Central memory CD4-positive, alpha-beta T cell (primary cell): ENCODE results near the gene IL18R1.

Experiments
- DNase-seq: peaks from one replicate; pipeline ENCODE4 v3.0.0; 2022

IL18R1 gene

DNA sequence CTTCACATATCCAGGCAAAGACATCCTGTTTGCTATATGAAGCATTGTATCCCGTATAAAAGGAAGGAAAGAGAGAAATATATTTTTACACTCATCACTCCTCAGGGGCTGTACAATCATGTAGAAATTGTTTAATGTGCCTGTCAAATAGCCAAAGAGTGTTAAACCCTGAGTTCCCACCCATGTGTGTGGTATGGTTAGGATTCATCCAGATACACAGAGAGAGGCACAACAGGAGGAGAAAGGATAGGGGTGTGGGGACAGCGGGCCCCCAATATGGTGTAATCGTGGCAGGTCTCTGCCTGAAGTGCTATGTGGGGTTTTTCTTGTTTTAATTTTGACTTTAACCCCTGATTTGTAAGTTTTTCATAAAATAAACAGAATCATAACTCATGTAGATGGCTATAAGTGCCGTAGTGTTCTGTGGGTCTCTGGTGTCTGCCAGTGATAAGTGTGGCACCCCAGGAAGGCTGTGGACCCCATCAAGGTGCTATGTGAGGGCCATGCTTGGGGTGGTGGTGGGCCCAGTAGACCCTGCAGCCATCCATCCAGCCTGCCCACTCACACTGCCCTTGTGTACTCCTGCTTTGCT is 10.2 kb upstream of the IL18R1 start:
- no peak for DNase-seq

DNA sequence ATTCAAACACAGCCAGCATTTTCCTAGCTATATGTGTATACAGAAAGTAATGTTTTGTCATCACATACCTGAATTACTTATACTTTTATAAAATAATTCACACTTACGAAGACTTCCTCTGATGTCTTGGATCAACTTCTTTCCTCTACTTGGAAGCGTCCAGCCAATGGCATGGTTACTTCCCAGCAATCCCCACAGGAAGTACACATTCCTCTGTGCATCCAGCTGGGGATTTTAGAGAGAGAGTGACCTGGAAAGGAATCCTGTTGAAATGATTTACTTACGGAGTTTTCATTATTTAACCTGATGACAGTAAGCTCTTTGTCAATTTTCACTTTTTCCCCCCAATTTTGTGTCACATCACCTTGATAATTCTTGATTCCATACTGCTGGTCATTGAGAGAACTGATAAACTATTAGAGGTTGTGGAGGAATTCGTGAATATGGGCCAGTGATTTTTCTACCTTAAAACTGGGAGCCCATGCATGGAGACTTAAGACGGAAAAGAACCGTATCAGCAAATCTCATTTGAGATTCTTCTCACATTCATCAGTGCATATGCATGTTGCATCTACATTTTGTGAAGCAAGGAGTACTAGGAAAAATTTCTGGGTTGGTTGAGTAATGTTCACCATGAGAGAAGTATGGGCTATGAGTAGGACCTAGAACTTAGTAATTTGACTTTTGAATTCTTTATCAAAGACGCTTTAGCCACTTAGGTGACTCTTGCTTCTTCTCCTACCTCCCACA is 9.0 kb upstream of the IL18R1 start:
- no peak for DNase-seq

DNA sequence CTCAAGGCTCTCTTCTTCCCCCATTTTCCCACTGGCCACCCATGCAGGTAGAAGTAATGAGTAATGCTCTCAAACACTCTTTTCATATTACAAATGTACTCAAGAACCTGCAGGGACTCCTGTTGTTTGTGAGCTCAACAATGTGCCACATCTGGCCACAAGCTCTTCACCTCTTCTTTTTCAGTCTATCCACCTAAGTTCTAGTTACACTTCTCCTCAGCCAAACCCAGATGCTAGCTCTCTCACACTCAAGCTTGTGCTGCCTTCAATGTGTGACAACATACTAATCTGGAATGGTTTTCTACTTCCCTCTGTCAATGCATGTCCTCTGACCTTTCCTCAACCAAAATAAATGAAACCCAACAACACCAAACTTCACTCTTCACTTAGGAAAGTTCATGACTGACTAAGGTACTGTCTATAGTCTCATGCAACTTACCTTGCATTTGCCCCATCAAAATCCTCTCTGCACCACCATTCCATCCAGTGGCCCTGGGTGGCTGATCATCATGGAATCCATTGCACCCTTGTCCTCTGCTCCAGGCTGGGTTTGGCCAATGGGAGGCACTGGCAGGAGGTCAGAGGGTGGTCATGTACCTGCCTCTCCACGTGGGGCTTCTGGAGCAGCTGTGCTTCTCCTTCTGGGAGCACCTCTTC is 5.3 kb upstream of the IL18R1 start:
- DNase-seq, result no peak

DNA sequence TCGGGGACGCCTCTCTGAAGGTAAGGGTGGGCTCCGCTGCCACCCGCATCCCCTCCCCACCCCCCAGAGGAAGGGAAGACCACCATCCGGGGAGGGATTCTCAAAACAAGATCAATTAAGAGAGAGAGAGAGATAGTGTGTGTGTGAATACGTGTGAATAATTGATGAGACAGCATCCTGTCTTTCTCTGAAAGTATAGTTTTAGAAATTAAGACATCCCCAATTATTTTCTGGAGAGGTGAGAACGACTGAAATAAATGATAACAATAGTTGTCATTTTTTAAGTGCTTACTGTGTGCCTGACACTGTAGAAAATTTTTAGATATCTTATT is 751 bp downstream of the IL18R1 start:
- no peak for DNase-seq

DNA sequence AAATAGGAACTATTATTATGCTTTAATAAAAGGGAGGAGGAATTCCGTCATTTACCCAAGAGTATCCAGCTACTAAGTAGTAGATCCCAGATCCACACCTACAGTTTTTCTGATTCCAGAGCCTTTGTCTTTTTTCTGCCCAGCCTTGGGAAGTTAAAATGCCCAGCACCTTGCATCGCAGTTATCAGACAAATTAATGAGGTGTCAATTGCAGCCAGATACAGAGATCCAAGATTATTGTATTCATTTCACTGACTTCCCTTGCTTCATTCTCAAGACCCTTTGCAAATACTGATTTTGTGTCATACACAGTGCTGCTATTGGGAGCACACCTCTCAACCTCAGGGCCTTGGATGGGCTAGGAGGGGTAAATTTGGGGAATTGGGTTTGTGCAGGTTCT is 1.1 kb downstream of the IL18R1 start:
- DNase-seq, result no peak

DNA sequence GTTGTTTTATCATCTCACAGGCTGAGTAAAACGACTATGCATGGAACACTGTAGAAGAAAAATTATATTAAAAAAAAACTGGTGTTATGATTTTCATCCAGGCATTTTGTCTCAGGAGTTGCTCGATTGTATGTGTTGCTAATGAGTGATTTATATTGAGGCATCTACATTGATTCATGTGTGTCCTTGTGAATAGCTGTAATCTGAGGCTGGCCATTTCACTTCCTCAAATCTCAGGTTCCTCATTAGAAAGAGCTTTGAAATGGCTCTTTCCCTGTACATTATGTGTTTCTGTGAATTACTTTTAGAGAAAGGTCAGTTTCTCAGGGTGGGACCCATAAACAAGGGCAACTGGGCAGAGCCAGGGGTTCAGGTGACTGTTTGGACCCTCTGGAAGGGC is 2.3 kb downstream of the IL18R1 start:
- DNase-seq, result no peak

DNA sequence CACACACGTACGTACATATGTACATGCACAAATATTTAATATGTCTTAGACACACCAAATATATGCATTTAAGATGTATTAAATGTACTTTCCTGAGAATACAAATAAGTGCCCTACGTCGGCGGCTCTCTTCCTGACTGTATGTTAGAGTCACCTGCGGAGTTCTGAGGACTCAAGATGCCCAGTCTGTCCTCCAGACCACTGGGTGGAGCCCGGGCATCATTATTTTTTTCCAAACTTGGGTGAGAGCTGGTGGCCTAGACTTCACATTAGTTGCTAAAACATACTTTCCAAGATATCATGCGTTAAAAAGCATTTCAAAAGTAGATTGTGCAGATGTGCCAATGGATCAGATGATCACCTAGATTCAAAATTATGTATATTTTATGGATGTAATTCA is 2.9 kb downstream of the IL18R1 start:
- DNase-seq, result no peak

DNA sequence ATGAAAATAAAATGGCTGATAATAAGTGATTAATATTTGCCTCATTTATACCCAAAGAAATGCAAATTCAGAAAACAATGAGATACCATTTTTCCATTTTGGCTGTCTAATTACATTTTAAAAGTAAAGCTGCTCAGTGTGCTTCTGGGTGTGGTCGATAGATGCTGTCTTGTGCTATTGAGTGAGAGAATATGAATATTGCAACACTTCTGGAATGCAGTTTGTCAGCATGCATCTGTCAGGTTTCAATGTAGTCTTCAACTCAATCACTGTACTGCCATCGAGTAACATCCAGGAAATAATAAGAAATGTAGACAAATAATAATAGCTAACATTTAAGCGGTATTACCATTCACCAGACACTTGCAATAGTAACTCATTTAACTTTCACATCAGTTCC is 3.9 kb downstream of the IL18R1 start:
- DNase-seq, result no peak

DNA sequence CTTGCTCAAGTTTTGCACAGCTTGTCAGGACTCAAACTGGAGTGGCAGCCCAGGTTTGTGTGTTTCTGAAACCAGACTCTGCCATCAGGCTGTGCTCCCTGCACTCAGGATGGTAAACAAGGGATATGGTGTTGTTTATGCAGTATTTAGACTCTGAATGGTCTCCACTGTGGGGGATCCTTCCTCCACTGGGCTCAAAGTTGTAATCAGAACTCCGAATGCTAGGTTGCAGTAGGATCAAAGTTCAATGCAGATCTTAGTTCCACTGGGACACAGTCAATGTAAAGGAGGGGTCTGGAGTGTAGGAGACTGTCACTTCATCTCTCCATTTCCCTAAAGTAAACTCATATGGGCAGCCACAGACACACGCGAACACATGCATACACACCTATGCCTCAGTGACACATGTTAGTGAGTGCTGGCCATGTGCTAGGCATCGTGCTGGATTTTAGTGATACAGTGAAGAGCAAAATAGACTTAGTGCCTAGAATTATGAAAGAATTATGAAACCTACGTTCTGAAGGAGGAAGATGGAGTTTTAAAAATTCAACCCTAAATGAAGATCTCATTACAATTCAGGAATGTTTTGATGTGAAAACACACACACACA is 6.1 kb downstream of the IL18R1 start:
- no peak for DNase-seq

DNA sequence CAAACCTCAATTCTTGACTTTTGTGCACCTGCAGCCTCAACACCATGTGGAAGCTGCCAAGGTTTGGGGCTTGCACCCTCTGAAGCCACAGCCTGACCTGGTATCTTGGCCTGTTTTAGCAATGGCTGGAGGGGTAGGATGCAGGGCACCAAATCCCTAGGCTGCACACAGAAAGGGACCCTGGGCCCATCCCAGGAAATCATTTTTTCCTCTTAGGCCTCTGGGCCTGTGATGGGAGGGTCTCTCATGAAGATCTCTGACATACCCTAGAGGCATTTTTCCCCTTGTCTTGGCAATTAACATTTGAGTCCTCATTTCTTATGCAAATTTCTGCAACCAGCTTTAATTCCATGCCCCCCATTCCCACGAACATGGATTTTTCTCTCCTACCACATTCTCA is 10.2 kb downstream of the IL18R1 start:
- DNase-seq, result no peak

DNA sequence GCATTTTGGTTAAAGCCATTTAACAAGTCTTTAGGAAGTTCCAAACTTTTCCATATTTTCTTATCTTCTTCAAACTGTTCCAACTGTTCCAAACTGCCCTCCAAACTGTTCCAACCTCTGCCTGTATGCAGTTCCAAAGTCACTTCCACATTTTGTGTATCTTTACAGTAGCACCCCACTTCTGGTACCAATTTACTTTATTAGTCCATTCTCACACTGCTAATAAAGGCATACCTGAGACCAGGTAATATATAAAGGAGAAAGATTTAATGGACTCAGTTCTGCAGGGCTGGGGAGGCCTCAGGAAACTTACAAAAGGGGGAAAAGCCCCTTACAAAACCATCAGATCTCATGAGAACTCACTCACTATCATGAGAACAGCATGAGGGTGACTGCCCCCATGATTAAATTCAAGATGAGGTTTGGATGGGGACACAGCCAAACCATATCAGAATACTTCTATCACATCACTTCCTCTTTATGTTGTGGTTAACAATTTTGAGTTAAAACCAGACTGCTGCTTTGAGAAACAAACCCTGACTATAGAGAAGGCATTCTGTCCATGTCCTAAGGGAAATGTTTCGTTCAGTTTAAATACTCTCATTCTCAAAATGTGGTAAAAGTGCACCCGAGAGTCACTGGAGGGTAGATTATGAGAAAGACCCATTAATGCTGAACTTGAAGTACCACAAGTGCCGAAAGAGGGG is 11.0 kb downstream of the IL18R1 start:
- peak; percentile 48 for DNase-seq

DNA sequence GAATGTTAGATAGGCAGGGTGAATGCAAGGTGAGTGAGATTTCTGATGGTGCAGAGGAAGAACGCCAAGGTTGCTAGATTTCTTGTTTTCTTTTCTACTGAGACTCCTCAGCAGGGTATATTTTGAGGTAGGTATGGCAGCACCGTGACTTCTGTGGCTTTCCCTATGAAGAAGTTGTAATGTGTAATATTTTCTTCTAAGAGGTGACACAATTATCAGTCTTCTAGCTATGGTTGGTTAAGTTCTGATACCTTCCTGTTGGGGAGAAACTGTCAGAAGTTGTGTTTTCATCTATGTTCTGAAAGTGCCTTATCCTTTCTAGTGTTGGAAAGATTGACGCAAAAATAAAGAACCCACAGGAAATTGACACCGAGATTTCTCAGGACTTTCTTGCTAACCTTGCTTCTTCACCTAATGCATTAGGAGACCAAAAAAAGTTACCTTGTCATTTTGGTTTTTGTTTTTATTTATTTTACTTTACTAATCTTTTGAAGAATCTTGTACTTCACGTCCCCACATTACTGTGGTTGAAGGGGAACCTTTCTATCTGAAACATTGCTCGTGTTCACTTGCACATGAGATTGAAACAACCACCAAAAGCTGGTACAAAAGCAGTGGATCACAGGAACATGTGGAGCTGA is 11.9 kb downstream of the IL18R1 start:
- DNase-seq, result peak; percentile 81

DNA sequence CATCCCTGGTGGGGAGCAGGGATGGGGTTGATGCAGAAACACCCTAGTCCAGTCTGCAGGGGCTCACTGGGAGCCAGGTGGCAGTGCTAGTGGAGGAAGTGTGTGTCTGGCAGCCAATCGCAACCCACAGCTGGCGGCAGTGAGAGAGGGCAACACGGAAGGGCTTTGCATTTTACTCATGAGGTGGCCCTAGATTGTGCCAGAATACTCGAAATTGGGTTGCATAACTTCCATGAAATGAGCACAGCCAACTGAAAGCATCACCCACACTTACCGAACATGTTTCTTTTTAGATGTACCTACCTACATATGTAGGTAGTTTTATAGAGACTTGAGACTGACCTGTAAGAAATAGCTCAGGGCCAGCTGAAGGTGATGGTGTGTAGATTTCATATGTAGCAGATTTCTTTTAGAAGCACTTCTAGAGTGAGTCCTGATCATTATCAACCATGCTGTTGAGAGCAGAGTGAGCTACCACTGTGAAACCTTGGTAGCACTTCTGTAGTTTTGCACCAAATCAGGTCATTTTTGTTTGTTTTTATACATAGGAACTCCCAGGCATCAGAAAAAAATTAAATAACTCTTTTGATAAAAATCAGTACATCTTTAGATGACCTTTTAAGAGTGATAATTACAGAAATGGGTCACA is 13.0 kb downstream of the IL18R1 start:
- DNase-seq, result peak; percentile 10

DNA sequence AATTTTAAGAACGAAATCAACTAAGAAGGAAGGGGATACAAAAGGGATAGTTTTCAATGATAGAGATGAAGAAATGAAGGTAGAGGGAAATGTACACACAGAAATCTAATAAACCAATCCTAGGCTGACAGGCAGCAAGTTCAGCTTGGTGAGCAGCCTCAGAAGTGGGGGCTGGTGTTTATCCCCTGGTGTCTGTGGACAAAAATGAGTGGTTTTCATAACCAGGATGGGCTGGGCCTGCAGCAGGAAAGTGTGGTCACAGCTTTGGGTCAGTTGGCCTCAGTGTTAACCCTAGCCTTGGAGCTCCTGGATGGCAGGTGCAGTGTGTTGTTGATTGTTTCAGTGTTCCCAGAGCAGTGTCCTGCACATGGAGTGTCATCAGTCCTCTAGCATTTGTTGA is 14.3 kb downstream of the IL18R1 start:
- DNase-seq, result no peak

DNA sequence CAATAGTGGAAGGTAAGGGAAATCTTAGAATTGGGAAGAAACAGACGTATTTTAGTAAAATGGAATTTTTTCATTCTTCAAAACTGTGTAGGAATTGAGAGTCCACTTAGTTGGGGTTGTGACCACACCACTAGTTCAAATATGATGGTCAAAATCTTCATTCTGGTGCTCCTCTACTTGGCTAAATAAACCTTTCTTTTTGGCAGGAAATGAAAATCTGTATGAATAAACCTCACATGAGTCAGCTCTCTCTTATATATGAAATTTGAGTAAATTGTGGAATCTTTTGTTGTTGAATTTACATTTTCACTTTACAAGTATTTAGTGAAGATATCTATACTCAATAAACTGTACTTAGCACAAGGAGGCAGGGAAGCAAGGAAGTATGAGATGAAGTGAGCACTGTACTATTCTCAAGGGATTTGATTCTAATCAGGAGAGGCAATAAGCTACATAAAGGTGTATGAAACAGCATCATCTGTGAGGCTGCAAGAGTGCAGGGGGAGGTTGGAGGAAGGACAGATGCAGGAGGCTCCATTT is 20.5 kb downstream of the IL18R1 start:
- no peak for DNase-seq

DNA sequence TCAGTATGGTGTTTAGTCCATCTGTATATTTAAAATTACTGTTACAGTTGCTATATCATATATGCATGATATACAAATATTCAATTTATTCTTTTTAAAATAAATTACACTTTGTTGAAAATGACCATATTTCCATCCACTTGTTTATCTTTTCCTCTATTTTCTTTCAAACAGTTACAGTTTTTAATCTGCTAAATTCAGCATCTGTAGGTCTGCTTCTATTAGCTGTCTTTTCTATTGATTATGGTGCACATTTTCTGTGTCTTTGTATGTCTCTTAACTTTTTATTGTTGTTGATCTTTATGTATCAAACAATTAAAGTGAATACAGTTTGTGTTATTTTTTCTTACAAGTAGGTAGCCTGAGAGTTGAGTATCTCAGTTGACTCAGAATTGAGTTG is 28.1 kb downstream of the IL18R1 start:
- DNase-seq, result no peak

DNA sequence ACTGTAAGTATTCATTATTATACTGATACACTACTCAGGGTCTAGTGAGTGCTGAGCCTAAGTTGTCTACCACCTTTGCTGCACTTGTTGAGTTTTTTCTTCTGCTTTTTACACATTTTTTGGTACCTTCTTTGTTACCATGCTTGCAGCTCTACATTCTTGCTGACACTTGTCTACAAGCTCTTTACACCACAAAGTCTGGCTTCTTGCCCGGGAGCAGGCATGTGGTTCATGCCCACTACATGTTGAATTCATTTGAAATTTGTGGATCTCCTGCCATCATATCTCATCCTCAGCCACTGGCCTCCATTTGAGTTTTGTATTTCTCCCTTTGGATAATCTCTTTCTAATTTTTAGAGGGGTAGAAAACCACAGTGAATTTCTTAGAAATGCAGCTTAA is 29.9 kb downstream of the IL18R1 start:
- DNase-seq, result no peak

DNA sequence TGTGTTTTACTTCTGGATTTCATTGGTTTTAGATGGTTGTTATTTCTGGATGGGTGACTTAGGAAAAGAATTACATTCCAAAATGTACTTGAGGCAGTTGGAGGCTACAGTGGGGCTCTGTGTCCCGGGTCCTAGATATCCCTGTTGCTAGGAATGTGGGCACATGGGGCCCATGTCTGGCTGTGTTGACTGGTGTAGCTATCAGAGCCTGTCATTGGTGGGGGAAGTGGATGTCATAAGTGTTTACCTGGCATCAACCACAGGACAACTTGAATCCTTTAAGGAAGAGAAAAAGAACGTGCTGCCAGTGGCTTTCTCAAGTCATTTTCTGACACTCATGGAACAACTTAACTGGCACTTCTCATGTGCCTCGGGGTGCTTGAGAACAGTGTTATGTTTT is 30.4 kb downstream of the IL18R1 start:
- DNase-seq, result no peak

DNA sequence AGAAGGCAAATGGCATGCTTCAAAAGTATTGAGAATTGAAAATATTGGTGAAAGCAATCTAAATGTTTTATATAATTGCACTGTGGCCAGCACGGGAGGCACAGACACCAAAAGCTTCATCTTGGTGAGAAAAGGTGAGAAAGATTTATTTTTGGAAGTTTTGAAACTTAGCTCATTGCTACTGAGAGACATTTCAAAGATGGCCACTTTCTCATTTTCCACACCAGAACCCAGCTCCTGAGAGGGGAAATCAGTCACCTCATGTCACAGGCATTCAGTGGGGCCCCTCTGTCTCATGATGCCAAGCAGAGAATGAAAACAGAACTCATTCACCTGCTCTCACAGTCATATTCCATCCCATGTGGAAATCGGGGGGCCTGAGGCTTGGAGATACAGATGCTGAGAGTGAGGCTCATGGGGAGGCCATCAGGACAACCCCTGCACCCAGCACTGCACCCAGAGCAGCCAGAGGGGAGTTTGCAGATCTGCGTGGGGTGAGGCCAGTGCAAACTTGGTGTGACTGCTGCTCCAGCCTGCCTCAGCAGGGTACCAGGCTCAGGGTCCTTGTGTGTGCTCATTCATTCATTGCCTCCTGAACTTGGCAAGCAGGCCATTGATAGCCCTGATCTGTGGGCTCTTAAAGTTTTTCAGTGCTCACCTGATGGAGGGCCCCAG is 31.4 kb downstream of the IL18R1 start:
- DNase-seq, result no peak

DNA sequence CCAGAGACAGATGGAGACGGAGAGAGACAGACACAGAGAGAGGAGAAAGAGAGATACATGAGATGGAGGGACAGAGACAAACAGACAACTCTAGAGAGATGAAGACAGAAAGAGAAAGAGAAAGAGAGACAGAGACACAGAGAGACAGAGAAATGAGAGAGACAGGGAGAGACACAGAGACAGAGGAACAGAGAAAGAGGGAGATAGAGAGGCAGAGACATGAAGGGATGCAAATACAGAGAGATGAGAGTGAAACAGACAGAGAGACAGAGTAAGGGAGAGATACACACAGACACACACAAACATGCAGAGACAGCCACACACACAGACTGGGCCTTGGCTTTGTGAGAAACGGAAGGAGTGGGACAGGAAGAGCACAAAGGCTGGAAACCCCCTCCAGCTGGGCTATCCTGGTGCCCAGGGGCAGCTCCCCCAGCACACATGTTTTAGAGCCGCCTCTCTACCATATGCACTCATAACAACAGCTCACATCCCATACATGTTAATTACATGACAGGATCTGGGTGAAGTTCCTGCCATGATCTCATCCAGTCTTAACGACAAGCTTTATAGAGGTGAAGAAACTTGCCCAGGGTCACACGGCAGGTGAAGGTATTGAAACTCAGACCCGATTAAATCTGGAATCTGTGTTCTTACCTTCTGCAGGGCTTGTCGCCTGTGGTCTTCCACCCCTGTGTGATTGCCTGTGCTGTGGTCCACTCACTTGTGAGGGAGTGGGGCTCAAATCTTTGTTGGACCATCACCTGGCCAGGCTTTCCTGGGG is 32.4 kb downstream of the IL18R1 start:
- no peak for DNase-seq

DNA sequence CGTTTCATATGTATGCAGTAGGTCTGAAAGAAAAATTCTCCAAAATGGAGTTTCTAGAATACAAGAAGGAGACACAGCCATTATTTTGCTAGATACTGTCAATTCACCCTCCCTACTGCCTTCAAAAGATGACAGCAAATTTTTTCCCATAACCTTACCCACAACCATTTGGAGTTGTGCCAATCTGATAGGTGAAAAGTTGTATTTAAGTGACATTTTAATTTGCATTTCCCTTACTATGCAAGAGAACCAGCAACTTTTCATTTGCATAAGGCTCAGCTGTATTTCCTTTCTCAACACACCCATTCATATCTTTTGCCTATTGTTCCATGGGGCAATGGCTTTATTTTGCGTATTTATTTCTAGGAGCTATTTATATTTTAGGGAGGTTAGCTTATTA is 36.0 kb downstream of the IL18R1 start:
- DNase-seq, result peak; percentile 69
